ENCODE data around the gene GPR161.
"Not testable (repeated sequence)": the region's sequence is repeated elsewhere in the genome, so short reads cannot be mapped to it uniquely, and the experiment has no call there.

GPR161 gene, protein sequence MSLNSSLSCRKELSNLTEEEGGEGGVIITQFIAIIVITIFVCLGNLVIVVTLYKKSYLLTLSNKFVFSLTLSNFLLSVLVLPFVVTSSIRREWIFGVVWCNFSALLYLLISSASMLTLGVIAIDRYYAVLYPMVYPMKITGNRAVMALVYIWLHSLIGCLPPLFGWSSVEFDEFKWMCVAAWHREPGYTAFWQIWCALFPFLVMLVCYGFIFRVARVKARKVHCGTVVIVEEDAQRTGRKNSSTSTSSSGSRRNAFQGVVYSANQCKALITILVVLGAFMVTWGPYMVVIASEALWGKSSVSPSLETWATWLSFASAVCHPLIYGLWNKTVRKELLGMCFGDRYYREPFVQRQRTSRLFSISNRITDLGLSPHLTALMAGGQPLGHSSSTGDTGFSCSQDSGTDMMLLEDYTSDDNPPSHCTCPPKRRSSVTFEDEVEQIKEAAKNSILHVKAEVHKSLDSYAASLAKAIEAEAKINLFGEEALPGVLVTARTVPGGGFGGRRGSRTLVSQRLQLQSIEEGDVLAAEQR

DNA sequence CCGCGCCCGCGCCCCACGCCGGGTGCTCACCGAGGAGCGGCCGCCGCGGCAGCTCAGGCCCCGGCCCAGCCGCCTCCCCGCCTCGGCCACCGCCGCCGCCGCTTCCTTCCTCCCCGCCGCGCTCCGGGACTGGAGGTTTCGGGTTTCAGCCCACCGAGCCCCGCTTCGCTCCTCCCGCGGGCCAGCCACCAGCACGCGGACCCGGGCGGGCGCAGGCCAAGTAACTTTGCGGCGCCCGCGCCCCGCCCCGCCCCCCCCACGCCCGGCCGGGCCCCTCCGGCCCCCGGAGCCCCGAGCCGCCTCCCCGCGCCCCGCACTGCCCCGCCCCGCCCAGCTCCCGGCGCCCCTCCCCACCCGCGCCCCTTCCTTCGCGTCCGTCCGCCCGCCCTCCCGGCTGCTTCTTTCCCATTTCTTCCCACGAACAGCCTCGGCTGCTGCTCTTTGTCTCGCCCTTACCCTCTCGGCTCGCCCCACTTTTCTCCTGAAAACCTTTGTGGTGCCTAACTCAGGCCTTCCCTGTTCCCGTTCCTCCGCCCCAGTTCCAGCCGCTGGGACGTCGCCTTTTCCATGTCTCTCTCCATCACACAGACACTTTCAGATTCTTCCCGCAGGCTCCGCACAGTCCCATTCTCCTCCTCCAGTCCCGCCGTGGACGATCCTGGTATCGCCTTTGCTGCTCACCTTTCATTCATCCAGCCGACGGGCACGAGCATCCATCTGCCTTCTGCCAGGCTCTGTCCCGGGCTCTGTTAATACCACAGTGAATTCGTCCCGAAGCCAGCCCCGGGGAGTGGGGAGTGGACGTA lies at the start of gene GPR161:
Gene GPR161 (minus strand): TSS at position 222 of the 806 bp plus-strand sequence. CDS start 32,080 bp downstream, outside the sequence.
- DNase-seq, result peak; percentile 42

DNA sequence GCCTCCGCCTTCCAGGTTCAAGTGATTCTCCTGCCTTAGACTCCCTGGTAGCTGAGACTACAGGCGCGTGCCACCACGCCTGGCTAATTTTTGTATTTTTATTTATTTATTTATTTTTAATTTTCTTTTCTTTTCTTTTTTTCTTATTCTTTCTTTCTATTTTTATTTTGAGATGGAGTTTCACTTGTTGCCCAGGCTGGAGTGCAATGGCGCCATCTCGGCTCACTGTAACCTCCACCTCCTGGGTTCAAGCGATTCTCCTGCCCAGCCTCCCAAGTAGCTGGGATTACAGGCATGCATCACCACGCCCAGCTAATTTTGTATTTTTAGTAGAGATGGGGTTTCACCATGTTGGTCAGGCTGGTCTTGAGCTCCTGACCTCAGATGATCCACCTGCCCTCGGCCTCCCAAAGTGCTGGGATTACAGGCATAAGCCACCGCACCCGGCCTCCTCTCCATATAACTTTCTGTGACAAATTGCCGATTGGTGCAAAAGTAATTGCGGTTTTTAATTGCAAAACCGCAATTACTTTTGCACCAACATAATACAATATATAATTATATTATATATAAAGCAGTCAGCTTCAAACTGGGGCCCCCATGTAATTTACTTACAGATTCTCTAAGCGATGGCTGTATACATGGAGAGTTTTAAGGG lies 44.5 kb upstream of the GPR161 start:
- not testable (repeated sequence) for DNase-seq

DNA sequence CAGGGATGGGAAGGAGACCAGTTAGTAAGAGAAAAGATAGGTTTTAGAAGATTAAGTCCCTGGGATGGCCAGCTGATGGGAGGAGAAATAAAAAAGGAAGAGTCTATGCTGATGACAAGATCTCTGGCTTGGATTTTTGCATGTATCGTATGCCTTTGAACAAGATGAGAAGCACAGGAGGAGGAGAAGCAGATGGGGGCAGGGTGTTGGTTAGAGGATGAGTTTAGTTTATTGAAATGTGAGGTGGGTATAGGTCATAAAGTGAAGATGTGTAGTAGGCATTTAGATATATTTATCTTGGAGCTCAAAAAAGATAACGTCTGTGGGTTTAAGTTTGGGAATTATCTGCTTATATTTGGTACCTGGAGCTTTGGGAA lies 43.4 kb upstream of the GPR161 start:
- no peak for DNase-seq

DNA sequence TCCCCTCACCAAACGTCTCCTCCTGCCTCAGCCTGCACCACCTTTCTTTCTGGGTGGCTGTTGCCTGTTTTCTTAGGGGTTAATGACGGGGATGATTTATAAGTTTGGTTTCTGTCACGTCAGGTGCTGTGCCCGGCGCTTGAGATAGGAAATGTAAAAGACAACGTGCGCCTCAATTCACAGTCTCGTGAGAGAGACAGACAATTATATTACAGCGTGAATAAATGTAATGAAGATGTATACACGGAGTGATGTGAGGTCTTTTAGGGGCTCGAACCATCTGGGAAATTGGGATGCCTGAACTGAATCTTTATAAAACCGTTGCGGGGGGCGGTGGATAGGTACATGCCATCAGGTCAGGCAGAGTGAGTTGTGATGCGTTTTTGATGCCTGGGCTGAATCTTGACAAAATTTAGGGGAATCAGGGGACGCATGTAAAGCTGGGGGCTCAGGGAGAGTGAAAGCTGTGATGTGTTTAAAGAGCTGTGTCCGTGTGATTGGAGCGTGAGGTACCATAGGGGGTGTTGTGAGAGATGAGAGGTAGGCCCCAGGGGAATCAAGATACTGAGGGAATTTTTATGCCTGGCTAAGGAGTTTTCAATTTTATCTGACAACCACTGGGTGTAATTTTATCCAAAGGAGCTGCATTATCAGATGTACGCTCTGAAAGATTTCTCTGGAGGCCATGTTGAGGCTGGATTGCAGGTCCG lies 42.9 kb upstream of the GPR161 start:
- DNase-seq, result no peak

DNA sequence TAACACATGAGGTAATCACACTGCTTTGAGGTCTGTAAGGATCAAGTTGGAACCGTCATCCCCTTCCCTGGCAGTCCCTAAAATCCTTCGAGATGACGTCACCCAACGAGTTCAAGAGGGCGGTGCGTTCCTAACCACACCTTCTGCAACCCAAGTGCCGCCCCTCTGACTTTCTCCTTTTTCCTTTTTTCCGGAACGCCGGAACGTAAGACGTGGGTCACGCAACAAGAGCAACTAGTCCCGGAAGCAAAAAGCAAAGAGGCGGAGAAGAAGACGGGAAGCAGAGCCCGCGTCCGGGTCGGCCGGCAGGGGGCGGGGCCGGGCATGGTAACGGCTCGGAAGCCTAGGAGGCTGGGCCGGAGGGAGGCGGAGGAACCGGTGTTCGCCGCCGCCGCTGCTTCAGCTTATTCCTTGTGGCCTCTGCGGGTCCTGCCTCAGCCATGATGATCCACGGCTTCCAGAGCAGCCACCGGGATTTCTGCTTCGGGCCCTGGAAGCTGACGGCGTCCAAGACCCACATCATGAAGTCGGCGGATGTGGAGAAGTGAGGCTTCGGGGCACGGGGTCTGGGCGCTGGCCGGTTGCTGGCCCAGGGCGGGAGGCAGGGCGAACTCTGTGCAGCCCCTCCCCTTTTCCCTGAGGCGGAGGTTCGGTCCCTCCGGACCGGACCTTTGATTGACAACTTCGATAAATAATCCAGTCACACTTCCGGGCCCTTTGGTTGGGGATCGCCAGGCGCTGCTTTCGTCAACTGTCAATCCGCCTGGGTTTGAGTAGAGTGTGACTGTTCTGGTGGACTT lies 42.1 kb upstream of the GPR161 start, which contains the start of gene TIPRL:
Gene TIPRL (plus strand): TSS at position 325 of the 800 bp plus-strand sequence. CDS start 116 bp downstream, at position 441.
- peak; percentile 97 for DNase-seq

DNA sequence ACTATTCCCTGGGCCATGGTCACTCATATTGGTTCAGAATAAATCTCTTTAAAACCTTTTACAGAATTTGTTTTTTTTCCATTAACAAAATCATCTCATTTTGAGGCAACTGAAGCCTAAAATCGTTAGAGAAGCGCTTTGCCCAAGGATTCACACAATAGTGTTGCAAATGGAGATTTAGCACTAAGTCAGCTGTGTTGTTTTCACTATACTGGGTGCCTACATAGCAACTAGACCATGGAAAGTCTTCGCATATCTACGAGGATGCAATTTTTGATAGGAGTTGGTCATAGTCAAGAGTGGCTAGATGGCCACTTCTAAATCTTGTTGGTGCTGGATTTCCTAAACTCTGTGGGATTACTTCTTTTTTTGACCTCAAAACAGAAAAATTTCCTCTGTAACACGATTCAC lies 41.5 kb upstream of the GPR161 start:
- no peak for DNase-seq

DNA sequence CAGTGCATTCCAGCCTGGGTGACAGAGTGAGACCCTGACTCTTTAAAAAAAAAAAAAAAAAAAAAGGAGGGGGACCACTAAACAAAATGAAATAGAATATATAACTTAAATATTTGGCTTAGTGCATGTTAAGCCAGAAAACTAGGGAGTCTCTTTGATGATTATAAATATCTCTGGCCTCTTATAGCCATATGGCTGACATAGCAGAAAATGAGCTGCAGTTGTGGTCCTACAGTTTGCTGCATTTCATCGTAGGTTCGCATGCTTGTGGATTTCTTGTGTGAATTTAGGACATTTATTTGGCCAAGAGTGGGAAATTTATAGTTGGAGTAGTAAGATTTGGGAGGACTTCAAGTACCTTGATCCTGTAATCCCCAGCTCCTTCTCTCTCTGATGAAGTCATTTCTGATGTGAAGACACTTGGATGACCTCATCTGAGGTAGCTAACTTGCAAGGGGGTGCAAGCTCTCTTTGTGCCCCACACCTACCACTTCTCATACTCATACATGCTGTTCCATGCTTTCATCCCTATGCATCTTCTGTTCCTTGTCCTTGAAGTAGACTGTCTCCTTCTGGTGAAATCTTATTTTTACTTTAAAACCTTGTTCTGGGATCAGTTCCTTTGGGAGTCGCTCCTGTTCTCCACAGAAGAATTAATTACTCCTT lies 35.7 kb upstream of the GPR161 start:
- no peak for DNase-seq

DNA sequence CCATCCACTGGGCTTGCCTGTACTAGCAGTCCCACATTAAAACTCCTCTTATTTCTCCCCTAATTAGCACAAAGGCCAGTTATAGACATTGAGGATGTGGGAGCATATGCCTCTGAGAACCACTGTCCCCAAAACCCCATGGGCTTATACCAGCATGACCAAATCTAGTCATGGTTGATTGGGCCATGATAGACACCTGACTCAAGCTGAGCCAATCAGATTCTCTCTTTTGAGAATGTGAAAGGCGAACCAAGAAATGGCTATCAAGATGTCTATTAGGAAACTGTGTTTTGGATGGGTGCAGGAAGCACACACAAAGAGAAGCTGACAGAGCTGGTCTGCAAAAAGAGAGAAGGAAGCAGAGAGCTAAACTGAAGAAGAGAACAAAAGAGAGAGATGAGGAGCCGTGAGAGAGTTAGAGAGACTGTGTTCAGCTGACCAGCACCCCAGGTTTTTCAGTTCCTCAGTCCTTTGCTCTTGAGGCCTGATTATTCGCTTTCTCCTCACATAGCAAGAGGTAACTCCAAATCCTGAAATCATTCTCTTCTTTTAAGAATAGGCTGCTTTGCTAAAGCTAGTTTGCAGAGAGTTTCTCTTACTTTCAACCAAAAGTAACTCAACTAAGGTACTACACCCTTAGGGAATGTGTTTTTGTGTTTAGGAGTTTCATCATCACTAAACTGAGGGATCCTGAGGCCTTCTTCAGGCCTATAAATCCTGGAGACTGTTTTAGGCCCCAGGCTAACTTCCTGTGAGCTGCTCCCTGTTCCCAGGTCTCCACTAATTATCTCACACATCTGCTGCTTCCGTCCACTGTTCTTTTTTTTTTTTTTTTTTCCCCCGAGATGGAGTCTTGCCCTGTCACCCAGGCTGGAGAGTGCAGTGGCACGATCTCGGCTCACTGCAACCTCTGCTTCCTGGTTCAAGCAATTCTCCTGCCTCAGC lies 34.1 kb upstream of the GPR161 start:
- no peak for DNase-seq

DNA sequence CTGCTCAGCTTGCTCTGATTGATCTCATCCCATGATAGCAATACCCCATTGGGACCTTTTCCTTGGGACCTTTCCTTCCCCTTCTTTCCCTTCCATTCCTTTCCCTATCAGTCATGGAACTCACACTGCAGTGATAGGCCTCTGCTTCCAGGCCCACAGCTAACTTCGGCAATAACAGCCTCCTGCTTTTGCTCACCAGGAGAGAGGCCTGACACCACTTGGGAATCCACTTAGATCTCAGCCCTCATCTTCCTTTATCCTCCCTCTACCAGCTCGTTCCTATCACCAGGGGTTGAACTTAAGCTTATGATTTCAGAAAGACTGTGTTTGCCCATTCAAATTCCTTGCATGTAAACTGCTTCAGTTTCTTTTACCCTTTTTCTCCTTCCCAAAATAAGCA lies 31.1 kb upstream of the GPR161 start:
- DNase-seq, result no peak

DNA sequence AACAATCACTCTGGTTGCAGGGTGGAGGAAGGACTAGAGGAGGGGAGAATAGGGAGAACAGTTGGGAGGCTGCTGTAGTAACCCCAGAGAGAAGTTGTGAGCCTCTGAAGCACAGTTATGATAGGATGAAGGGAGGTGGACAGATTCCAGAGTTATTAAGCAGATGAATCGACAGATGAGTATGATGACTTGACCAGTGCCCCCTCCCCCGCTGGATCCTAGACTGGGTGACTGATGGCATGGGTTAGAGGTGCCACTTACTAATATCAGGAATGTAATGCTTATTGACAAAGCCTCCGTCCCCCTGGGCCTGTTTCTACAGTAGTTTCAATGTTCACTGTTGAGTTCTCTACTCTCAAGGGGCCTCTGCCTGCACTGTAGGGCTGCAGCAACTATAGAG lies 28.0 kb upstream of the GPR161 start:
- DNase-seq, result no peak

DNA sequence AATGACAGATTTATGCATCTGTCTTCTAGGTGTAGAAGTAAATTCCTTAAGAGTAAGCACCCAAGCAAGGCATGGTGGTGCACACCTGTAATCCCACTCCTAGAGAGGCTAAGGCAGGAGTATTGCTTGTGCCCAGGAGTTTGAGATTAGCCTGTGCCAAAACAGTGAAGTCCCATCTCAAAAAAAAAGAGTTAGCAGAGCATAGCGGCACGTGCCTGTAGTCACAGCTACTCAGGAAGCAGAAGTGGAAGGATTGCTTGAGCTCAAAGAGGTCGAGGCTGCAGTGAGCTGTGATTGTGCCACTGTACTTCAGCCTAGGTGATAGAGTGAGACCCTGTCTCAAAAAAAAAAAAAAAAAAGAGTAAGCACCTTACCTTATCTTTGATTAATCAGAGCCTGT lies 26.9 kb upstream of the GPR161 start:
- no peak for DNase-seq

DNA sequence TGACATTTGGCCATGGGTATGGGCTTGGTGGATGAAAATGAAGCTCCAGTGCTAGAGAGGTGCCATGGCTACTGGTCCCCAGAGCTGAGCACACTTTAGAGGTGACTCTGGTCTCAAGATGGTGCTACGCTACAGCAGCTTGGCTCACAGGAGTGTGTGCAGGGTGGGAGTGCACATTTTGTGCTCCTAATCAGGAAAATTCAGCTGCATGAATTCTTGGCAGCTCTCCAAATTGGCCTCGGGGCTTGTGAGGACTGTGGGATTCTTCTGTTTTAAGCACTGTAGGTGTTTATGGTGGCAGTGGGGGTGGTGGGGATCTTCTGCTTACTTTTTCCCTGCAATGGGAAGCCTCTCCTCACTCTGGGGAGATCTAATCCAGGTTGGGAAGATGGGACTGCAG lies 24.7 kb upstream of the GPR161 start:
- DNase-seq, result no peak

DNA sequence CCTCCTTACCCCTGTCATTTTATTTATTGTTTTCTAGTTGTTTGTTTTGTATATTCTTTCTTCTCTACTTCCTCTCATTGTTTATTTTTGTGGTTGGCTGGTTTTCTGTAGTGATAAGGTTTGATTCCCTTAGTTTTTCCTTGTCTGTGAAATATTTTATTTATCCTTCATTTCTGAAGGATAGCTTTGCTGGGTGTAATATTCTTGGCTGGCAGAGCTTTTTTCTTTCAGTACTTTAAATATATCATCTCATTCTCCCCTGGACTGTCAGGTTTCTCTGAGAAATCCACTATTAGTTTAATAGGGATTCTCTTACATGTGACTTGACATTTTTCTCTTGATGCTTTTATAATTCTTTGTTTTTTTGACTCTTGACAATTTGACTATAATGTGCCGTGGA lies 23.2 kb upstream of the GPR161 start:
- DNase-seq, result no peak

DNA sequence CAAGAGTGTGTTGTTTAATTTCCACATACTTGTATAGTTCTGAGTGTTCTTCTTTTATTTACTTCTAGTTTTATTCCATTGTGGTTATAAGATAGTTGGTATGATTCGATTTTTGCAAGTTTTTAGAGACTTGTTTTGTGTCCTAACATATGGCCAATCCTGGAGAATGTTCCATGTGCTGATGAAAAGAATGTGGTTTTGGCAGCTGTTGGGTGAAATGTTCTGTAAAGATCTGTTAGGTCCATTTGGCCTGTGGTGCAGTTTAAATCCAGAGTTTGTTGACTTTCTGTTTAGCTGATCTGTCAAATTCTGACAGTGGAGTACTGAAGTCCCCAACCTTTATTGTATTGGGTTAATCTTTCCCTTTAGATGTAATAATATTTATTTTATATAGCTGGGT lies 22.5 kb upstream of the GPR161 start:
- no peak for DNase-seq

DNA sequence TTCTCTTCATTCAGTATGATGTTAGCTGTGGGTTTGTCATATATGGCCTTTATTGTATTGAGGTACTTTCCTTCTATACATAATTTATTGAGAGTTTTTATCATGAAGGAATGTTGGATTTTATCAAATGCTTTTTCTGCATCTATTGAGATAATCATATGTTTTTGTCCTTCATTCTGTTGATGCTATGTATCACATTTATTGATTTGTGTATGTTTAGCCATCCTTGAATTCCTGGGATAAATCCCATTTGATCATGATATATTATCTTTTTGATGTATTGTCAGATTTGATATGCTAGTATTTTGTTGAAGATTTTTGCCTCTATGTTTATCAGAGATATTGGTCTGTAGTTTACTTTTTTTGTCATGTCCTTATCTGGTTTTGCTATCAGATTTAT lies 20.9 kb upstream of the GPR161 start:
- DNase-seq, result no peak

DNA sequence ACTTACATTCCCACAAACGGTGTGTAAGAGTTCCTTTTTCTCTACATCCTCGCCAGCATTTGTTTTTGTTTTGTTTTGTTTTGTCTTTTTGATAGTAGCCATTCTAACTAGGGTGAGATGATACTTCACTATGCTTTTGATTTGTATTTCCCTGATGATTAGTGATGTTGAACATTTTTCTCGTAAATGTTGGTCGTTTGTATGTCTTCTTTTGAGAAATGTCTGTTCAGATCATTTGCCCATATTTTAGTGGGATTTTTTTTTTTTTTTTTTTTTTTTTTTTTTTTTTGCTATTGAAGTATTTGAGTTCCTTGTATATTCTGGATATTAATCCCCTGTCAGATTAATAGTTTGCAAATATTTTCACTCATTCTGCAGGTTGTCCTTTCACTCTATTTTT lies 19.2 kb upstream of the GPR161 start:
- no peak for DNase-seq

DNA sequence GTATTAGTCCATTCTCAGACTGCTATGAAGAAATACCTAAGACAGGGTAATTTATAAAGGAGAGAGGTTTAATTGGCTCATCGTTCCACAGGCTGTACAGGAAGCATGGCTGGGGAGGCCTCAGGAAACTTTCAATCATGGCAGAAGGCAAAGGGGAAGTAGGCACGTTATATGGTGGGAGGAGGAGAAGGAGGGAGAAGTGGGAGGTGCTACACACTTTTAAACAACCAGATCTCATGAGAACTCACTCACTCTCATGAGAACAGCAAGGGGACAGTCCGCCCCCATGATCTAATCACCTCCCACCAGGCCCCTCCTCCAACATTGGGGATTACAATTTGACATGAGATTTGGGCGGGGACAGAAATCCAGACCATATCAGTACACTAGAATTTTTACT lies 18.0 kb upstream of the GPR161 start:
- not testable (repeated sequence) for DNase-seq

DNA sequence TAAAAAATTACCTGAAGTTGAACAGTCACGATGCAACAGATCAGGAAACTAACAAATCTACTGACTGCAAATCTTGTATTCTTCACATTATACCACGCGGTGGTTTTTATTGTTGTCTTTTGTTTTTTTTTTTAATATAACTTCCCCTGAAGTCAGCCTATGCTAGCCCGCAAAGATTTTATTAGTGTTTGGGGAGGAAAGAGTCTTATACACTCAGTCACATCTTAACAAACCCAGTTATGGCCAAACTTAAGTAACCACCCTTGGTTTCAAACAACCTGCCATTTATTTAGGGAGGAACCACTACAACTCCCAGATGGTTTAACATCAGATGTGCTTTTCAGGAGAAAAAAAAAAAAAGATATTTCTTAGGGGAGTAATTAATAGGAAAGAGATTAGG lies 15.2 kb upstream of the GPR161 start:
- DNase-seq, result no peak

DNA sequence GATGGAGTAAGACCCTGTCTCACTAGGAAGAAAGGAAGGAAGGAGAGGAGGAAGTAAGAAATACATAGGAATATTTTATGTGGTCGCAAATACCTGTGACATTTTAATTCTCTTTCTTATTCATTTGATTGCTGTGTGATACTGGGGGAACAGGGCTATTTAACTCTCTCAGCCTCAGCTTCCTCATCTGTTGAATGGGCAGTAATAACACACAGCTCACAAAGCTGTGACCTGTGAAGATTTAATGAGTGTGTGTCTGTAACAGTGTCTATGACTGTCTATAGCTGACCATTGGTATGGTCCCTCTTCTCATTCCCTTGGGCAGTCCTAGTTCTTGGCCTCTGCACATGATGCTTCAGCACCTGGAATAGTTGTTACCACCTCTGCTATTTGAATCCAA lies 13.6 kb upstream of the GPR161 start:
- no peak for DNase-seq

DNA sequence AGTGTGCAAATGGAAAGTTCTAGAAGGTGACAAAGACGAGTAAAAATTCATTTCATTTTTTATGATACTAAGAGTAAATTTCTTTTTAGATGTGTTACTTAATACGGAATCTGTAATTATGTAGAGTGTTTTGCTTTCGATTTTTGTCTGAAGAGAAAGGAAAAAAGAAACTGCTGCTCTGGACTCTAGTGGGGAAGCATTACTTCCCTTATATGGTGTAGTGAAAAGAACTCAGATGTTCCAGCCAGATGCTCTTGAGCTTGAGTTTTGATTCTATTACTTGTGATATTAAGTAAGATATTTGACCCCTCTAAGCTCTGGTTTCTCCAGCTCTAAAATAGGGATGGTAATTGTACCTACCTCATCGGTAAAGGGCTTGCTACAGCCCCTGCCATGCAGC lies 12.2 kb upstream of the GPR161 start:
- DNase-seq, result no peak

Data from NCI-H510A treated with DMSO at 0.1 percent for 48 hours (cell line).